Measurements from ENCODE around the gene FAT1.

DNA sequence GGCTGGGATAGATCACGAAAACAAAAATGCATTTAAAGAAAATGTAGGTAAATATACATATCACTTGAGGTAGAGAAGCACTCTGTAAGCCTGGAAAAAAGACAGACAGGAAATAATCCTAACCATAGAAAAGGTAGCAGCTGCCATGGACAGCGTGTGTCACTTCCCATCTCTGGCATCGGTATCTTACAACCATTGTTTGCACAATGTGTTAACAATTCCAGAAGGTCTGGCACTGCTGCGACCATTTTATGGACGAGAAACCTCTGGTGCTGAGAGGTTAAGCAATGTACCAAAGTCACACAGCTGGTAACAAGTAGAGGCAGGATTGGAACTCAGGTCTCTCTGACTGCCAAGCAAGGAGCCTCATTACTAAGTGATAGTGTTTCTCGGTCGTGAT, 166.6 kb downstream of the FAT1 start:
- TF ChIP-seq CTCF (conservative IDR thresholded peaks at IDR 0.05; ENCODE audit: low read length) (no peak), EZH2phosphoT487 (IDR thresholded peaks at IDR 0.05; ENCODE audit: borderline replicate concordance, low read depth, low read length) (no peak)

Data from OCI-LY7 (cell line).